ENCODE measurements around the gene SEZ6. TPM values are rescaled to one million over a fixed set of nuclear protein-coding genes. Genes with fewer than 3 reads are reported as not detected.

The SEZ6 gene
- total and polyA plus RNA-seq, 2 donors (not counting 1 experiment from before 2014, with no cell fraction given) = not detected

DNA sequence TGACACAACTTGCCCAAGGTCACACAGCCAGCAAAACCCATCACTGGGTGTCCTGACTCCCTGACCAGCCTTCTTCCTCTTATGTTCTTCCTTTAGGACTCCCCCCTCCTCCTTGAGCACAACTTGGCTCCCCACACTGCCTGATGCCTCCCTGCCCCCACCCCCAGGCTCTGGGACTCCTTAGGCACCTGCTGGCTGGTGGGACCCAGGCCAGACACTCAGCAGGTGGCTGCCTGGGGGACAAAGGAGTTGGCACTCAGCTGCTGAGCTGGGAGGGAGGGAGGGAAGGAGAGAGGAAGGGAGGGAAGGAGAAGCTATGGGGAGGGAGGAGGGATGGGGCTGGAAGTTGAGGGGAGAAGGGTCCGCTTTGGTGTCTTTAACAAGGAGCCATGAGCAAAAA, 8.0 kb downstream of the SEZ6 start:
- Histone ChIP-seq H3K36me3 (ENCODE audit: control insufficient read depth, insufficient read depth, low read length) (no peaks in the 10 kb centered on the region), H2AFZ (ENCODE audit: low read length) (no peak overlapping the region), H3K4me3 (replicated peaks in 1 of 4; ENCODE audit: control extremely low read depth in 1 of 4, insufficient read depth in 1 of 4, low read depth in 3 of 4, low read length in 4 of 4) (no peak overlapping the region), H3K9ac (ENCODE audit: insufficient read depth, low read length) (no peak overlapping the region), H4K20me1 (ENCODE audit: control insufficient read depth, extremely low read depth, insufficient read depth, low read length) (no peaks in the 10 kb centered on the region), H3K4me1 (ENCODE audit: control insufficient read depth, extremely low read depth, insufficient read depth, low read length) (no peaks in the 10 kb centered on the region), H3K4me2 (ENCODE audit: extremely low read depth, insufficient read depth, low read length) (no peak overlapping the region), H3K27ac (ENCODE audit: insufficient read depth, low read length) (no peak overlapping the region), H3K27me3 (ENCODE audit: control insufficient read depth, insufficient read depth, low read length) (peaks cover 8% of the 10 kb centered on the region), H3K79me2 (ENCODE audit: control insufficient read depth, insufficient read depth, low read length) (no peaks in the 10 kb centered on the region), H3K9me3 (ENCODE audit: control insufficient read depth, insufficient read depth, low read depth, low read length) (no peaks in the 10 kb centered on the region)
- no peak for DNase-seq (ENCODE audit: low read depth in 2 of 2)
- TF ChIP-seq, protein P1, sequence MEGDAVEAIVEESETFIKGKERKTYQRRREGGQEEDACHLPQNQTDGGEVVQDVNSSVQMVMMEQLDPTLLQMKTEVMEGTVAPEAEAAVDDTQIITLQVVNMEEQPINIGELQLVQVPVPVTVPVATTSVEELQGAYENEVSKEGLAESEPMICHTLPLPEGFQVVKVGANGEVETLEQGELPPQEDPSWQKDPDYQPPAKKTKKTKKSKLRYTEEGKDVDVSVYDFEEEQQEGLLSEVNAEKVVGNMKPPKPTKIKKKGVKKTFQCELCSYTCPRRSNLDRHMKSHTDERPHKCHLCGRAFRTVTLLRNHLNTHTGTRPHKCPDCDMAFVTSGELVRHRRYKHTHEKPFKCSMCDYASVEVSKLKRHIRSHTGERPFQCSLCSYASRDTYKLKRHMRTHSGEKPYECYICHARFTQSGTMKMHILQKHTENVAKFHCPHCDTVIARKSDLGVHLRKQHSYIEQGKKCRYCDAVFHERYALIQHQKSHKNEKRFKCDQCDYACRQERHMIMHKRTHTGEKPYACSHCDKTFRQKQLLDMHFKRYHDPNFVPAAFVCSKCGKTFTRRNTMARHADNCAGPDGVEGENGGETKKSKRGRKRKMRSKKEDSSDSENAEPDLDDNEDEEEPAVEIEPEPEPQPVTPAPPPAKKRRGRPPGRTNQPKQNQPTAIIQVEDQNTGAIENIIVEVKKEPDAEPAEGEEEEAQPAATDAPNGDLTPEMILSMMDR (conservative IDR thresholded peaks at IDR 0.05 in 1 of 2, IDR thresholded peaks at IDR 0.05 in 1 of 2; ENCODE audit: low read depth in 1 of 2, low read length in 2 of 2) = no peak
- TF ChIP-seq EZH2 (IDR thresholded peaks at IDR 0.05; ENCODE audit: low read length, missing control alignments) = no peak

DNA sequence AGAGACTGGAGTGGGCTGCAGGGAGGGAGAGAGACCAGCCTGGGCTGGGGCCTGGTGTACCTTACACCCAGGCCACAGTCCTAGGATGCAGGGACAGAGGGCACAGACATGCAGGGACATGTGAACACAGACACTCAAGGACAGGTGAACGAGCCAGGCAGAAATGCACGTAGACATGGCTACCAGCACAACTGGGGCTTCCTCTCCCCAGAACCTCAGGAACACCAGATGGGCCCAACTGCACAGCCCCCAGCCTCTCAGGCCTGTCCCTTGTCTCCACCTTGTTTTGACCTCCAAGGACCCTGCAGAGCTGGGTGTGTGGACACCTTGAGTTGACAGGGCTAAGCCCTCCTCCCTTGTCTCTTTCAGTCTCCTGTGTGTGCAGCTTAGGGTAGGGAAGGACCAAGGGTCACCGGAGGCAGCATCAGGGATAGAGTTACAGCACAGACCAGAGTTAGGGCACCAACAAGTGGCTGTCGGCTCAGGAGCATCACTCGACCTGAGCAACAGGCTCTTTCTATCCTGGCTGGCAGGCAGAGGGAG, 9.2 kb downstream of the SEZ6 start:
- H3K36me3 ChIP-seq (ENCODE audit: control insufficient read depth, insufficient read depth, low read length) = no peaks in the 10 kb centered on the region
- H3K9ac ChIP-seq (ENCODE audit: insufficient read depth, low read length) = no peak overlapping the region
- no peak overlapping the region for H3K4me3 ChIP-seq (replicated peaks in 1 of 4; ENCODE audit: control extremely low read depth in 1 of 4, insufficient read depth in 1 of 4, low read depth in 3 of 4, low read length in 4 of 4)
- no peaks in the 10 kb centered on the region for H3K4me1 ChIP-seq (ENCODE audit: control insufficient read depth, extremely low read depth, insufficient read depth, low read length)
- no peak for TF ChIP-seq EZH2 (IDR thresholded peaks at IDR 0.05; ENCODE audit: low read length, missing control alignments)
- TF ChIP-seq, protein P1 (conservative IDR thresholded peaks at IDR 0.05 in 1 of 2, IDR thresholded peaks at IDR 0.05 in 1 of 2; ENCODE audit: low read depth in 1 of 2, low read length in 2 of 2) = no peak
- H3K4me2 ChIP-seq (ENCODE audit: extremely low read depth, insufficient read depth, low read length) = no peak overlapping the region
- no peaks in the 10 kb centered on the region for H3K79me2 ChIP-seq (ENCODE audit: control insufficient read depth, insufficient read depth, low read length)
- H3K27me3 ChIP-seq (ENCODE audit: control insufficient read depth, insufficient read depth, low read length) = peaks cover 8% of the 10 kb centered on the region
- no peak overlapping the region for H3K27ac ChIP-seq (ENCODE audit: insufficient read depth, low read length)
- no peaks in the 10 kb centered on the region for H3K9me3 ChIP-seq (ENCODE audit: control insufficient read depth, insufficient read depth, low read depth, low read length)
- no peak for DNase-seq (ENCODE audit: low read depth in 2 of 2)
- H4K20me1 ChIP-seq (ENCODE audit: control insufficient read depth, extremely low read depth, insufficient read depth, low read length) = no peaks in the 10 kb centered on the region
- H2AFZ ChIP-seq (ENCODE audit: low read length) = no peak overlapping the region

DNA sequence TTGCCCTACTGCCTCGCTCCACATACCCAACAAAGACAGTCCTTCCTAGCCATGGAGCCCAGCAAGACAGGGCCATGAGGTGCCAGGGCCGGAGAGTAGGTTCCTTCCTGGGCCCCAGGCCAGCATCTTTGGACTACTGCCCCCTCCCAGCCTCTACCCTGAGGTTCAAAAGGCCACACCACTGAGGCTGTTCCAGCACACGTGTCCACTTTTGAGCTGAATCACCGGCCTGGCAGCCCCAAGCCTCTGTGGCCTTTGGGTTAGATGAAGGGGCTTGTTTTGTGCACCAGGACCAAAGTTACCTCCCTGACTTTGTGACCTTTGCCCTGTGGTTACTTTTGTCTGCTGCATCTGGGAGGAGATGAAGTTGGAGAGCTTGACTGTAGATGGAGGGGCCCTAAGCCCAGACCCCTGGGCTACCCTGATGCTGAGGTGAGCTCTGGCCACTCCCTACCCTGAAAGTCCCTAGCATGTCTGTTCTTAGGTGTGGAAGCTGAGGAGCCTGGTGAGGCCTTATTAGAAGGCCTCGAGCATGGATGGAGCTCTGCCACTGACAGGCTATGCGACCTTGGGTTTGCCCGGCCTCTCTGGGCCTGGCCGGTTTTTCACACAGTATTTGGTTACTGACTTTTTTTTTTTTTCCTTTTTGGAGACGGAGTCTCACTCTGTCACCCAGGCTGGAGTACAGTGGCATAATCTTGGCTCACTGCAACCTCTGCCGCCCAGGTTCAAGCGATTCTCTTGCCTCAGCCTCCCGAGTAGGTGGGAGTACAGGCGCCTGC, 12.0 kb downstream of the SEZ6 start:
- H3K4me1 ChIP-seq (ENCODE audit: control insufficient read depth, extremely low read depth, insufficient read depth, low read length) = no peaks in the 10 kb centered on the region
- no peak overlapping the region for H3K4me3 ChIP-seq (replicated peaks in 1 of 4; ENCODE audit: control extremely low read depth in 1 of 4, insufficient read depth in 1 of 4, low read depth in 3 of 4, low read length in 4 of 4)
- H3K27ac ChIP-seq (ENCODE audit: insufficient read depth, low read length) = no peak overlapping the region
- no peaks in the 10 kb centered on the region for H3K9me3 ChIP-seq (ENCODE audit: control insufficient read depth, insufficient read depth, low read depth, low read length)
- no peaks in the 10 kb centered on the region for H3K79me2 ChIP-seq (ENCODE audit: control insufficient read depth, insufficient read depth, low read length)
- H4K20me1 ChIP-seq (ENCODE audit: control insufficient read depth, extremely low read depth, insufficient read depth, low read length) = no peaks in the 10 kb centered on the region
- H3K36me3 ChIP-seq (ENCODE audit: control insufficient read depth, insufficient read depth, low read length) = no peaks in the 10 kb centered on the region
- no peak for TF ChIP-seq EZH2 (IDR thresholded peaks at IDR 0.05; ENCODE audit: low read length, missing control alignments)
- TF ChIP-seq, protein P1 (conservative IDR thresholded peaks at IDR 0.05 in 1 of 2, IDR thresholded peaks at IDR 0.05 in 1 of 2; ENCODE audit: low read depth in 1 of 2, low read length in 2 of 2) = no peak
- H3K27me3 ChIP-seq (ENCODE audit: control insufficient read depth, insufficient read depth, low read length) = peaks cover 6% of the 10 kb centered on the region
- H3K4me2 ChIP-seq (ENCODE audit: extremely low read depth, insufficient read depth, low read length) = no peak overlapping the region
- DNase-seq (ENCODE audit: low read depth in 2 of 2) = no peak
- H2AFZ ChIP-seq (ENCODE audit: low read length) = no peak overlapping the region
- no peak overlapping the region for H3K9ac ChIP-seq (ENCODE audit: insufficient read depth, low read length)
